NCI-H1694 treated with DMSO at 0.1 percent for 48 hours (cell line): ENCODE data around the gene ART1.
"Not testable (repeated sequence)": the region's sequence is repeated elsewhere in the genome, so short reads cannot be mapped to it uniquely, and the experiment has no call there.

ENCODE experiments used
- DNase-seq: peaks from one replicate; lab custom pipeline; 2025; lab: John Stamatoyannopoulos, UW

The ART1 gene

GRCh38 chr11:3644817-3645235 is at the start of gene ART1:
Gene ART1 (plus strand): TSS chr11:3645128. CDS start chr11:3659214, 14,086 bp downstream.
- DNase-seq = no peak

- DNase-seq = not testable (repeated sequence)
Observed at GRCh38 chr11:3597743-3598142, 47.2 kb upstream of the ART1 start.

DNA sequence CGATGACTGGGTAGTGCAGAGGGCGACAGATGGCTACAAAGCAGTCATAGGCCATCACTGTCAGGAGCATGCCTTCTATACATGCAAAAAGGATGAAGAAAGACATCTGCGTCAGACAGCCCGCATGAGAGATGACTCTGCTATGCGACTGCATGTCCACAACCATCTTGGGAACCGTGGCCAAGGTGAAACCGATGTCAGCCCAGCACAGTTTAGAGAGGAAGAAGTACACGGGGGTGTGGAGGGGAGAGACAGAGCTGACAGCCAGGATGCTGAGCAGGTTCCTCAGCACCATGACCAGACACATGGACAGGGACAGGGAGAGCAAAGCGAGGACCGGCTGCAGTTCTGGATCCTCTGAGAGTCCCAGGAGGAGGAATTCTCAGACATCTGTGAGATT is 44.7 kb upstream of the ART1 start:
- DNase-seq = not testable (repeated sequence)

DNA sequence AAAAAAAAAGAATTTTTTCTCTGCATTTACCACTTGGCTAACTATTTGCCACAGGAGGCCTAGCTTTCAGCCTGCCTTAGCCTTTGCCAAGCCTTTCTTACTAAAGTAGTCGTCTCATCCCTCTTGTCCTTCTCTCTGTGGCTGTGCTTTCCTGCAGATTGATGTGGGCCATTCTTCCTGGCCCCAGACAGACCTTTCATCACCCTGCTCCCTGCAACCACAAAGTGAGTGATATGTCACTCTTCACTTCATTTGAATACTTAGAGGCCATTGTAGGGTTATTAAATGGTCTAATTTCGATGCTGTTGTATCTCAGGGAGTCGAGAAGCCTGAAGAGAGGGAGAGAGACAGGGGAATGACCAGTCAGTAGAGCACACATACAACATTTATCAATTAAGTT is 40.8 kb upstream of the ART1 start:
- no peak for DNase-seq

- DNase-seq = no peak
Observed at GRCh38 chr11:3605283-3605662, 39.7 kb upstream of the ART1 start.

- no peak for DNase-seq
Observed at GRCh38 chr11:3605771-3606203, 39.1 kb upstream of the ART1 start.

GRCh38 chr11:3609416-3610265 is 35.3 kb upstream of the ART1 start:
- peak; percentile 16 for DNase-seq

GRCh38 chr11:3610846-3611245 is 34.1 kb upstream of the ART1 start:
- DNase-seq = no peak

DNA sequence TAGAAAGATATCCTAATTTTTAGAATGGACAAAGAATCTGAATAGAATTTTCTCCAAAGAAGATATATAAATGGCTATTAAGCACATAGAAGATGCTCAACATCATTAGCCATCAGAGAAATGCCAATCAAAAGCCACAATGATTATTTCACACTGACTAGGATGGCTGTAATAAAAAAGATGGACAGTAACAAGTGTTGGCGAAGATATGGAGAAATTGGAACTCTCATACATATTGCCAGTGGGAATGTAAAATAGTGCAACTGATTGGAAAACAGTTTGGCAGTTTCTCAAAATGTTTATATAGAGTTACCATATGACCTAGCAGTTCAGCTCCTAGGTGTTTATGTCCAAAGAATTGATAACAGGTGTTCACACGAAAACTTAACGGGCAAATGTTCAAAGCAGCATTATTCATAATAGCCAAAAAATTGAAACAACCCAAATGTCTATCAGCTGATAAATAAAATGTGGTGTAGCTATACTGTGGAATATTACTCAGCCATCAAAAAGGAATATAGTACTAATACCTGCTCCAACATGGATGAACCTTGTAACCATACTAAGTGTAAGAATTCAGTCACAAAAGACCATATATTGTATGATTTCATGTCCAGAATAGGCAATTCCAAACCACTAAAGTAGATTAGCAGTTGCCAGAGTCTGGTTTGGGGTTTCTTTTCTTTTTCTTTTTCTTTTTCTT is 32.8 kb upstream of the ART1 start:
- DNase-seq = no peak

DNA sequence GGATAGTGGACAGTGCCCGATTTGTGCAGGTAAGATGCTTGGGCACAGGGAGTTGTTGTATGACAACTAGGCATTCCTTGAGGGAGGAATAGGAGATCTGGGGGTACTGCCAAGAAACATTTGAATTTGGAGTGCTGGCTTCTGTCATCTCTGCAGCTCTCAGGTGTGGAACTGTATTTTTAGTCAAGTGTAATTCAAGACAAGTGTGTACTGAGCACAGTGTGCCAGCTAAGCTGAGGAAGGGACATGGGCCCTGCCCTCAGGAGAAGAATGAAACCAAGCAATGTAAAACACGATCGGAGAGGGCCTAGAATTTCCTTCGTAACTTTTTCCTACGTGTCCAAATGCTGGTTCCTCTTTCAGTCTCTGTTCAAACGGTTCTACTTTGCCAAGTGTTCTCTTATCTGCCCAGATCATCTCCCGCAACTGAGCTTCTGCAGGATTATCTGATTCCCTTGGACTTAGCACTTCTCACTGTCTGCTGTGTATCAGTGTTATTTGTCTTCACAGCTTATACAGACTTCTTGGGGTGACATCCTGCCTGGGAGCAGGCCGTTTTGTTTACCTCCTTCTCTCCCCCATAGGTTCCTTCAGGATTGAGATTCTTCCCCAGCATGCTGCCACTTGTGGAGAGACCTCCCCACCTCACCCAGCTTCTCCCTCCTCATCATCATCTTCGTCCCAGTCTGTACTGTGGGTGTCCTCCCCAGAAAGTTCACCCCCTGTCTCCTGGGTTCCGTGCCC is 30.8 kb upstream of the ART1 start:
- no peak for DNase-seq

DNA sequence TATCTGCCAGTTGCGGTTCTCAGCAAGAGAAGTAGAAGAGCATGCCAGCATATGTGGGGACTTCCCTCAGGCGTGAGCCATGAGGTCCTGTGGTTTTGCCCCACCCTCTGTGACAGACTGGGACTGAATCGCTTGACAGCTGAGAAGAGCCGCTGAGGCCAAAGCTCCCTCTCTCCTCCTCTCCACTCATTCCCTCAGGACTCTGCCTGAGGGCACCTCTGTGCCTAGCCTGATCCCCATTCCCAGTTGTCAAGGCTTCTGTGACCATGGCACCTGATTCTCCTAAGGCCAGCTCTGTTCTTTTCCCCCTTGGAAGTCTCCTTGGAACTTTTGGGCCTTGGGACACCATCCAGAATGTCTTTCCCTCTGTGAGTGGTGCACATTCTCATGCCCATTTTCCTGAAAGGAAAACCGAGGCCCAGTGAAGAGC is 30.2 kb upstream of the ART1 start:
- no peak for DNase-seq

DNA sequence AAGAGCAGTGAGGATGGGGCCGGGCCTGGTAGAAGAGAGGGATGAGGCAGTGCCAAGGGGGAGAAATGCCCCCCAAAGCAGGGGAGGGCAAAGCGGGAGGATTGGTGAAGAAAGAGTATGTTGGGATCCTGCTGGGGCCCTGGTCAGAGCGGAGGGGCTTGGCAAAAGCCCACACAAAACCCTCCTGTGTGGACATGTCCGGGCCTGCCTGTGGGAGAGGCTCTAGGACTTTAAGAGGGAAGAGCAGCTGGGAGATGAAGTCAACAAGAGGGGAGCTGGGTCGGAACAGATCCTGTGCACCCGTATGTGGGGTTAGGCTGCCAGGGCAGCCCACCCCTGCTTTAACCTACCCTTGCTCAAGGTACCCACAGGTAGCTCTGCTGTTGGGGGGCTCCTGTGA is 28.9 kb upstream of the ART1 start:
- peak; percentile 40 for DNase-seq

- DNase-seq = no peak
Observed at GRCh38 chr11:3616721-3617460, 28.0 kb upstream of the ART1 start.

DNA sequence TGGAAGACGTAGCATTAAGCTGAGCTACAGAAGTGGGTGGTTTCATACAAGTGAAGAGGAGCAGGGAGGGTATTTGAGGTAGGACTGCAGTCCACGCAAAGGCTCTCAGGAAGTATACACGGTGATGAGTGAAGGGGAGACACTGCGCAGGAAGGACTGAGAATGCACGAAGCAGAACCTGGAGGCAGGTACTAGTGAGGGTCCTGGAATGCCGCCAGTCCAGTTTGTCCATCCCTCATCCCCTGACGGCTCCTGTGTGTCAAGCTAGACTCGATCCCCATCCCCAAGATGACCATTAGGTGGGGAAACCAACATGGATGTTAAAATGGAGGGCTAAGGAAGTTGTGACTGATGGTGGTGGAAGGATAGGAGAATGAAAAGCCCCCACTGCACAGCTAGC is 26.9 kb upstream of the ART1 start:
- DNase-seq = no peak

DNA sequence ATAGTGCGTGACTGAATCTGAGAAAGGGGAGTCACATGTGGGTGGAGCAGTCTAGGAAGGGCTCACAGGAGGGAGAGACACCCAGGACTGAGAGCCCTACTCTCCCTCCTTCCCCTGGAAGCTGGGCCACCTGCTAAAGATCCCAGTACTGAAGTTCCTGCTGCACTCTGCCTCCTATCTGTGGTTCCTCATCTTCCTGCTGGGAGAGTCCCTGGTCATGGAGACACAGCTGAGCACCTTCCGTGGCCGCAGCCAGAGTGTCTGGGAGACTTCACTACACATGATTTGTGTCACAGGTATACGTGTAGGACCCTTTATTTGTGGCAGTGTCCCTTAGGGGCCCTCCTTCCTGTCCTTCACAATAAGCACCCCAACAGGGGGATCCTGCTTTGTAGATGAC is 22.4 kb upstream of the ART1 start:
- DNase-seq = no peak

DNA sequence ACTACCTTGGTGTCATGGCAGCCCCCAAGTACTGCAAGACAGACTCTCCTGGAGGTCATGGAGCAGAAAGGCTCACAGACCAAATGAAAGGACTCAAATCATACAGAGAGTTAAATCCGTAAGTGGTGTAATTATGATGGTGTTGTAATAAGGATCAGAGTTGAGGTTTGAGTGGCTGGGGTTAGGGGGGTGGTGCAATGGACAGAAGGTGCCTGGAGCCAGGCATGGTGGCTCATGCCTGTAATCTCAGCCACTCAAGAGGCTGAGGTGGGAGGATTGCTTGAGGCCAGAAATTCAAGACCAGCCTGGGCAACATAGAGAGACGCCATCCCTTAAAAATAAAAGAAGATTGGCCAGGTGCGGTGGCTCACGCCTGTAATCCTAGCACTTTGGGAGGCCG is 21.8 kb upstream of the ART1 start:
- no peak for DNase-seq

GRCh38 chr11:3623767-3624458 is 21.0 kb upstream of the ART1 start:
- no peak for DNase-seq

GRCh38 chr11:3626250-3626960 is 18.5 kb upstream of the ART1 start:
- no peak for DNase-seq

DNA sequence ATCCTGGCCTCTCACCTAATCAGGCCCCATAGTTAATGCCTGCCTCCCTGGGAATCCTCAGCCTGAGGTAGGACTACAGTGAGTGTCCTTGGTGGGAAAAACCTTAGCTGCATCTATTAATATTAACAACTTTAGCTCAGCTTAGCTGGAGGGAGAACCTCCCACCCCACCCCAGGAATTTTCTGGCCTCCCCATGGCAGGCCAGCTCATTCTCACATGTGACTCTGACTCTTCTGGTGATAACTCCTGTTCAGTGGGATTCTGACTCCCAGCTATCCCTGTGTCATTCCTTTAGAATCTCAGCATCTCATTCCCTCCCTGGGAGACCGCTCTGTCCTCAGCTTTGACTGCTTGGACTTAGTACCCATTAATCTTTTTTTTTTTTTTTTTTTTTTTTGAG is 17.6 kb upstream of the ART1 start:
- no peak for DNase-seq

DNA sequence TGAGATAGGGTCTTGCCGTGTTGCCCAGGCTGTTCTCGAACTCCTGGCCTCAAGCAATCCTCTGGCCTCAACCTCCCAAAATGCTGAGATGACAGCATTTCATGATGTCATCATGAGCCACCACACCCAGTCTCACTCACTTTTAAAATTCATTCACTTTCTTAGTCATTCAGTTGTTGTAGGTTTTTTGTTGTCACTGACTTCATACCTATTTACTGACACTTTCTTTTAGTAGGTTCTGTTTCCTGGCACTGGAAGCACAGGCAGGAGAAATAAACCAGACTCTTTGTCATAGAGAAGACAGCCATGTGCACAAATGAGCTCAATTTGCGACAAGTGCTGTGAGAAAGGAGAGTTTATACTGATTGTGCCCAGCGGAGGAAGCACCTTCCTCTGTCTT is 13.6 kb upstream of the ART1 start:
- no peak for DNase-seq
